ENCODE measurements around the gene WDR90.
A peak's percentile ranks its signal among the peaks of the same experiment; 100 is the strongest.

Gene WDR90

DNA sequence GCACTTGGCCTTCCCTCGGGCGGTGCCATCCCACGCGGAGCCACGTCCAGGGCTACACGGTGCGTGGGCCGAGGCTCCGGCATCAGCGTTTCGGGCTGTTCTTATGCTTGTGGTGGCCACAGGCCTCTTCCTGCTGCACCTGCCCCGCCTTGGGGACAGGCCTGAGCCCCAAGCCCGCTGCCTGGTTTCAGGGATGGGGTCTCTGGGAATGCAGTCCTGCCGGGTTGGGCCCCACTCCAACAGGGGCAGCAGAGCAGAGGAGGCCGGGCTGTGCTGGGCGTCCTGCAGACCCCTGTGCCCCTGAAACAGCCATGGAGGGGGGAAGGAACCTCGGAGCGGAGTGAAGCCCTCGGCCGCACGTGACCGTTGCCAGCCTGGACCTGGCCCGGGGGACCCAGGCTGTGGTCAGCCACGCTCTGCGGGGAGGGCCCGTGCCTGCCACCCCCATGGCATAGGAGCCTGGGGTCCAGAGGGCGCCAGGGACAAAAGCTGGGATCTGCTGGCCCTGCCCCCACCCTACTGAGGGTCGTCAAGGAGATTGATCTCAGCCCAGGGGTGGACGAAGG, 18.8 kb upstream of the WDR90 start:
- peaks cover 2% of the 10 kb centered on the region for H3K4me1 Mint-ChIP-seq (ENCODE audit: low read depth)
- H3K9me3 Mint-ChIP-seq = no peaks in the 10 kb centered on the region

DNA sequence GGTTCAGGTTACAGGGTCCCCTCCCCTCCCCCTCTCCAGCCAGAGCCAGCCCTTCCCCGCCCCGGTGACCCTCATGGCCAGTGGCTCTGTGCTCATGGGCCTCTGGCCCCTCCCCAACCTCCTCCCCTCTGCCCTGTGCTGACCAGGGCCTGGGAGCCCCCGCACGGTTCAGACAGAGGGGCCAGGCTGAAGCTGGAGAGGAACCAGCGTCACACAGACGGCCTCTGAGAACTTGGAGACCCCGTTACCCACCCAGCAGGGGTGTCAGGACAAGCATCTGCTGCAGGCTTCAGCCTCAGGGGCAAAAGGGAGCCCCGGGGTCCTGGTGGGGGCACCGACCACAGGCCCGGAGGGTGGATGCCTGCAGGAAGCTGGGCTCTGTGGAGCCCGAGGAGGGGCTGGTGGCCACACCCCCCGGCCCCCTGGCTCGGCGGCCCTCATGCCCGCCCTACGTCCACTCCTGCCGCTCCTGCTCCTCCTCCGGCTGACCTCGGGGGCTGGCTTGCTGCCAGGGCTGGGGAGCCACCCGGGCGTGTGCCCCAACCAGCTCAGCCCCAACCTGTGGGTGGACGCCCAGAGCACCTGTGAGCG, 18.3 kb upstream of the WDR90 start, which contains the start of gene WFIKKN1:
TSS of gene WFIKKN1 (plus strand) at position 171 of the 591 bp plus-strand sequence. CDS start at position 440, 269 bp downstream.
- no peaks in the 10 kb centered on the region for H3K9me3 Mint-ChIP-seq
- no peaks in the 10 kb centered on the region for H3K27me3 Mint-ChIP-seq (ENCODE audit: low read depth)
- no peaks in the 10 kb centered on the region for H3K36me3 Mint-ChIP-seq (ENCODE audit: low read depth)
- H3K27ac Mint-ChIP-seq = no peak within 1 kb of the TSS
- H3K4me1 Mint-ChIP-seq (ENCODE audit: low read depth) = peaks cover 2% of the 10 kb centered on the region
- no peak for DNase-seq (ENCODE audit: low spot score)
- no peak within 1 kb of the TSS for H3K4me3 Mint-ChIP-seq

More for the DNA sequence above, 18.8 kb upstream of the WDR90 start:
- Mint-ChIP-seq H3K4me3 (no peak overlapping the region), H3K27me3 (ENCODE audit: low read depth) (no peaks in the 10 kb centered on the region), H3K27ac (no peak overlapping the region), H3K36me3 (ENCODE audit: low read depth) (no peaks in the 10 kb centered on the region)
- DNase-seq (ENCODE audit: low spot score) = no peak

GRCh38 chr16:631808-632358, 17.3 kb upstream of the WDR90 start:
- Mint-ChIP-seq H3K27me3 (ENCODE audit: low read depth) (no peaks in the 10 kb centered on the region), H3K4me1 (ENCODE audit: low read depth) (peaks cover 8% of the 10 kb centered on the region)

DNA sequence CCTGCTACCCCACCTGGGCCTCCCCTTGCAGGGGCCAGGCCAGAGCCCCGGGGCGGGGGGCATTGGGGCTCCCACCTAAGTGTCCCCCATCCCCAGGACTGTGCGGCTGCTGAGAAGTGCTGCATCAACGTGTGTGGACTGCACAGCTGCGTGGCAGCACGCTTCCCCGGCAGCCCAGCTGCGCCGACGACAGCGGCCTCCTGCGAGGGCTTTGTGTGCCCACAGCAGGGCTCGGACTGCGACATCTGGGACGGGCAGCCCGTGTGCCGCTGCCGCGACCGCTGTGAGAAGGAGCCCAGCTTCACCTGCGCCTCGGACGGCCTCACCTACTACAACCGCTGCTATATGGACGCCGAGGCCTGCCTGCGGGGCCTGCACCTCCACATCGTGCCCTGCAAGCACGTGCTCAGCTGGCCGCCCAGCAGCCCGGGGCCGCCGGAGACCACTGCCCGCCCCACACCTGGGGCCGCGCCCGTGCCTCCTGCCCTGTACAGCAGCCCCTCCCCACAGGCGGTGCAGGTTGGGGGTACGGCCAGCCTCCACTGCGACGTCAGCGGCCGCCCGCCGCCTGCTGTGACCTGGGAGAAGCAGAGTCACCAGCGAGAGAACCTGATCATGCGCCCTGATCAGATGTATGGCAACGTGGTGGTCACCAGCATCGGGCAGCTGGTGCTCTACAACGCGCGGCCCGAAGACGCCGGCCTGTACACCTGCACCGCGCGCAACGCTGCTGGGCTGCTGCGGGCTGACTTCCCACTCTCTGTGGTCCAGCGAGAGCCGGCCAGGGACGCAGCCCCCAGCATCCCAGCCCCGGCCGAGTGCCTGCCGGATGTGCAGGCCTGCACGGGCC, 16.5 kb upstream of the WDR90 start:
- Mint-ChIP-seq H3K36me3 (ENCODE audit: low read depth) (peaks cover 2% of the 10 kb centered on the region), H3K4me1 (ENCODE audit: low read depth) (peaks cover 8% of the 10 kb centered on the region), H3K27me3 (ENCODE audit: low read depth) (no peaks in the 10 kb centered on the region), H3K9me3 (no peaks in the 10 kb centered on the region), H3K4me3 (no peak overlapping the region), H3K27ac (no peak overlapping the region)
- DNase-seq (ENCODE audit: low spot score) = no peak

More at GRCh38 chr16:631808-632358, 17.3 kb upstream of the WDR90 start:
- Mint-ChIP-seq H3K27ac (no peak overlapping the region), H3K36me3 (ENCODE audit: low read depth) (peaks cover 2% of the 10 kb centered on the region), H3K4me3 (no peak overlapping the region), H3K9me3 (no peaks in the 10 kb centered on the region)
- DNase-seq (ENCODE audit: low spot score) = no peak

- DNase-seq (ENCODE audit: low spot score) = no peak
- no peaks in the 10 kb centered on the region for H3K27me3 Mint-ChIP-seq (ENCODE audit: low read depth)
- H3K4me1 Mint-ChIP-seq (ENCODE audit: low read depth) = peaks cover 8% of the 10 kb centered on the region
- H3K27ac Mint-ChIP-seq = no peak overlapping the region
- H3K36me3 Mint-ChIP-seq (ENCODE audit: low read depth) = peaks cover 2% of the 10 kb centered on the region
- H3K9me3 Mint-ChIP-seq = no peaks in the 10 kb centered on the region
- no peak overlapping the region for H3K4me3 Mint-ChIP-seq
These were observed 15.7 kb upstream of the WDR90 start for GRCh38 chr16:633336-634050.

- no peaks in the 10 kb centered on the region for H3K9me3 Mint-ChIP-seq
- DNase-seq (ENCODE audit: low spot score) = no peak
- no peak overlapping the region for H3K27ac Mint-ChIP-seq
- peak overlapping the region; percentile 59 for H3K4me3 Mint-ChIP-seq
- H3K36me3 Mint-ChIP-seq (ENCODE audit: low read depth) = peaks cover 2% of the 10 kb centered on the region
- H3K4me1 Mint-ChIP-seq (ENCODE audit: low read depth) = peaks cover 8% of the 10 kb centered on the region
- no peaks in the 10 kb centered on the region for H3K27me3 Mint-ChIP-seq (ENCODE audit: low read depth)
These were observed 15.0 kb upstream of the WDR90 start for GRCh38 chr16:634051-634670.

- Mint-ChIP-seq H3K9me3 (no peaks in the 10 kb centered on the region), H3K27ac (peak overlapping the region; percentile 67), H3K4me1 (ENCODE audit: low read depth) (peaks cover 8% of the 10 kb centered on the region)
These were observed 14.2 kb upstream of the WDR90 start for GRCh38 chr16:634996-635395.

GRCh38 chr16:635573-636205, 13.5 kb upstream of the WDR90 start:
- H3K9me3 Mint-ChIP-seq = no peaks in the 10 kb centered on the region
- no peaks in the 10 kb centered on the region for H3K27me3 Mint-ChIP-seq (ENCODE audit: low read depth)
- H3K4me3 Mint-ChIP-seq = peak overlapping the region; percentile 61
- peaks cover 2% of the 10 kb centered on the region for H3K36me3 Mint-ChIP-seq (ENCODE audit: low read depth)
- DNase-seq (ENCODE audit: low spot score) = no peak
- no peak overlapping the region for H3K27ac Mint-ChIP-seq
- H3K4me1 Mint-ChIP-seq (ENCODE audit: low read depth) = peaks cover 8% of the 10 kb centered on the region

More at GRCh38 chr16:634996-635395, 14.2 kb upstream of the WDR90 start:
- Mint-ChIP-seq H3K27me3 (ENCODE audit: low read depth) (no peaks in the 10 kb centered on the region), H3K4me3 (peak overlapping the region; percentile 78), H3K36me3 (ENCODE audit: low read depth) (peaks cover 2% of the 10 kb centered on the region)
- DNase-seq (ENCODE audit: low spot score) = no peak

DNA sequence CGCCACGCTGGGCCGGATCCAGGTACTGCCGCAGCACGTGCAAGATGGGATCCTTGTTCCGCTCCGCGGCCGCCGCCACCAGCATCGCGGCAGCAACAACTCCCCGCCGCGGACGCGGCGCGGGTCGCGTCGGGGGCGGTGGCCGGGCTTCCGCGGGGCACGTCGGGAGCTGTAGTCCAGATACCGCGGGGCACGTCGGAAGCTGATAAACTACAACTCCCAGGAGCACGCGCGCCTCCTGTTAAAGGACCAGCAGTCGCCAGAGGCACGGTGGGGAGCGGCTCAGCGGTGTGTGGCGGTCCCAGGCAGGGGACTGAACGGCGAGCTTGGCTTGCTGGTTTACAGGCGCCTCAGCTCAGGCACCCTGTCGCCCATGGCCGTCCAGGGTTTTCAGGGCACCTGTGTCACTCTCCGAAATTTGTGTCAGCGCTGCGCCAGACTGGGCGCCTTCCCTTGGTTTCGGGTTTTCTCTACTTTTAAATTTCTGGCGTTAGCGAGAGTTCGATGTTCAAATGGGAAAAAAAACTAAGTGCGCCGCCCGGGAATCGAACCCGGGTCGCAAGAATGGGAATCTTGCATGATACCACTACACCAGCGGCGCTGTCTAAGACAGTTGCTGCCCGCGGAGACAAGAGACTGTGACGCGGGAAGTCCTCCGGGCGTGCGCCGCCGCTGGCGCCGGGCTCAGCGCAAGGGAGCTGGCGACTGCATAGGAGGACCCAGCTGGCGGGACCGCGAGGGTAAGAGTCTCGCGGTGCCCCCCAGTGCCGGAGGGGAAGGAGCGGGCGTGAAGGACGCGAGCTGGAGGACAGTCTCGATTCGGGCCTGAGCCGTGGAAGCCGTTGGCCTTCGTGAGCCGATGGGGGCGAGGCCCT, 12.7 kb upstream of the WDR90 start, which contains the start of gene METTL26:
TSS of gene METTL26 (minus strand) at position 100 of the 875 bp plus-strand sequence. CDS start at position 85, 15 bp downstream.
- no peaks in the 10 kb centered on the region for H3K27me3 Mint-ChIP-seq (ENCODE audit: low read depth)
- peaks cover 2% of the 10 kb centered on the region for H3K36me3 Mint-ChIP-seq (ENCODE audit: low read depth)
- H3K27ac Mint-ChIP-seq = peak within 1 kb of the TSS; percentile 94
- peak within 1 kb of the TSS; percentile 94 for H3K4me3 Mint-ChIP-seq
- peak; percentile 93 for DNase-seq (ENCODE audit: low spot score)
- H3K9me3 Mint-ChIP-seq = no peaks in the 10 kb centered on the region
- H3K4me1 Mint-ChIP-seq (ENCODE audit: low read depth) = peaks cover 8% of the 10 kb centered on the region

DNA sequence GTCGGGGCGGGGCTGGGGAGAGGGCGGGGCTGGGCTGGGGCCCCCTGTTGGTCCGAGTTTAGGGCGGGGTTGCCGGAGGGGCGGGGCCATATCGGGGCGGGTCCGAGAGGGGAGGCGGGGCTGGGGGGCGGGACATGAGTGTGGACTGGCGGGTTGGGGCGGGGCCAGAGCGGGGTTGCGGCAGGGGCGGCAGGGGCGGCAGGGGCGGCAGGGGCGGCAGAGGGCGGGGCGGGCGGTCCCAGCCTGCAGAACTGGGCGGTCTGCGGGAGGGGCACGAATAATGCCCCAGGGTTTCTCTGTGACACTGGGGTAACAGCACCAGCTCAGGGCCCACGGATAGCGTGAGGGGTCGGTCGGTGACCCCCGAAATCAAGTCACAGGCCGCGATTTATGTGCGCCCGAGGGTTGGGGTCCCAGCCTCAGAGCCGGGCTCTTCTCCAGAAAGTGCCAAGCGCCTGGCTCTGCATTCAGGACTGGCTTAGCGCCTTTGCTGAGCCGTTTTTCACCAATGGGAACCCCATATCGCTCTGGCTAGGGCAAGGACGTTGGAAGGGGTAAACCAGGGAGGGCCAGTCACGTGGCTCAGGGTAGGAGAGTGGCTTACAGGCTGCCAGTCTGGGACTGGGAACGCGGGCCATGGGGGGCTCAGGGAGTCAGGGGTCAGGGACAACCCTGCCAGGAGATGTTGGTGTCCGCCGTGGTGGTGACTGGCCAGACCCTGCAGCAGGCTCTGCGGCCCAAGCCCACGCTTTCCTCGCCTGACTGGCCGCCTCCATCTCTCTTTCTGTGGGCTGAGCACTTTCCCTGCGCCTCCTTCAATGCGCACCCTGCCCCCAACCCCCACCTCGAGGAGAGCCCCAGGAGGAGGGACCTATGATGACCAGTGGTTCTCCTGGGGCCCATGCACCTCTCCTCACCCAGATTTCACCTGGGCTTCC, 11.8 kb upstream of the WDR90 start:
- peak overlapping the region; percentile 94 for H3K27ac Mint-ChIP-seq
- no peaks in the 10 kb centered on the region for H3K9me3 Mint-ChIP-seq
- DNase-seq (ENCODE audit: low spot score) = no peak
- H3K36me3 Mint-ChIP-seq (ENCODE audit: low read depth) = peaks cover 2% of the 10 kb centered on the region
- peak overlapping the region; percentile 94 for H3K4me3 Mint-ChIP-seq
- no peaks in the 10 kb centered on the region for H3K27me3 Mint-ChIP-seq (ENCODE audit: low read depth)
- H3K4me1 Mint-ChIP-seq (ENCODE audit: low read depth) = peaks cover 8% of the 10 kb centered on the region

GRCh38 chr16:638034-638543, 11.1 kb upstream of the WDR90 start:
- no peak for DNase-seq (ENCODE audit: low spot score)
- Mint-ChIP-seq H3K27me3 (ENCODE audit: low read depth) (no peaks in the 10 kb centered on the region), H3K4me3 (no peak overlapping the region), H3K27ac (no peak overlapping the region), H3K4me1 (ENCODE audit: low read depth) (peaks cover 8% of the 10 kb centered on the region), H3K9me3 (no peaks in the 10 kb centered on the region), H3K36me3 (ENCODE audit: low read depth) (peaks cover 2% of the 10 kb centered on the region)

All from T-helper 2 cell treated with Interferon-gamma antibody and Interleukin-4, amounts not matched to agents 5 μg/mL and 100 μg/mL, for 36 hours (primary cell).